Left lobe of liver (tissue), 2 donors: ENCODE measurements around the gene GLYR1. TPM values are rescaled to one million over a fixed set of nuclear protein-coding genes. Genes with fewer than 3 reads are reported as not detected.
"Not testable (repeated sequence)": the region's sequence is repeated elsewhere in the genome, so short reads cannot be mapped to it uniquely, and the experiment has no call there.

Experiments
- ATAC-seq: fragments of 200-7000 bp; cut with Tn5 transposase; one replicate; pipeline ENCODE4 v1.9.1; 2020; ENCODE audit warnings: mild to moderate bottlenecking, moderate library complexity
- DNase-seq: peaks from one replicate; pipeline ENCODE4 v3.0.0-alpha.2; 2020; ENCODE audit warnings: low spot score
- total RNA-seq: library from RNA; stranded (reverse); gene quantifications from one replicate; pipeline ENCODE4 v1.2.1, GENCODE V29; 2021
- donor health status: DM: no; HTN: no; CAD: no; lungs with moderate emphysema.
- donor health status: DM: no; HTN: yes; CAD: no.

GLYR1 gene
- total RNA-seq = 47.1 TPM

DNA sequence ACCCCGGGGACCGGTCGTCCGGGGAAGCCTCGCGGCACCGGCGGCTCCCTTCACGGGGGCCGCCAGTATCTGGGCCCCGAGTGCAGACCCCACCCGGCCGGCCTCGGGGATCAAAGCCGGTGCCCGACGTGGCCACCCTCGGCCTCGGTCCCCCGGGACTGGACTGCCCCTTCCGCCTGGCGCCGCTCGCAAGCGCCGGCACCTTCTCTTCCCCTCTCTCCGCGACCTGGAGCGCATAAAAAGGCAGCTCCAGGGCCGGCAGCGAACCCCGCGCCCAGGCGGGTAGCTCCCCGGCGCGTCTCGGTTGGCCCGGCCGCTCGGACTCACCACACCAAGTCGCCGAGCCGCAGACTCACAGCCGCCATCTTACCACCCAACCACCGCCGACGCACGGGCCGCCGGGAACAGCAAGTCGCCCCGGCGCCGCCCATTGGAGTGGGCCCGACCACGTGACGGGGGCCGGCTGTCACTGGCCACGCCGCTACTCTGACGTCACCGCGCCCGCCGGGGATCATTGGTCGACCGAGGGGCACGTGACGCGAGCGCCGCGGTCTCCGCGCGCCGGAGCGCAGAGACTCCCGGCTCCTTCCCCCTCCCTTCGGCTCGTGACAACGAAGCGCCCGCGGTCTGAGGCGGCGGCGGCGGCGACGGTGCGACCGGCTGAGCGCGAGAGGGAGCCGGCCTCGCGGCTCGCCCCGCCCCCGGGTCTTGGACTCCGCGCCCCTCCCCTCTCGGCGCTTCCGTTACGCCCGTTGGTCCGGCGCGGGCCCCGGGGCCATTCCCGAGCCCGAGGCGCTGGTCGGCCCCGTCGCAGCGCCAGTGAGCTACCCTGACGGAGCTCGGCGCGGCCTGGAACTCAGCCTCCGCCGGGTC, at the start of gene GLYR1, which contains the start of gene UBN1:
Gene GLYR1 (minus strand): TSS at position 388 of the 873 bp plus-strand sequence. CDS start 23 bp downstream, at position 365.
Gene UBN1 (plus strand): TSS at position 581 of the 873 bp plus-strand sequence. CDS start 5,437 bp downstream, outside the sequence.
- peak; percentile 89 for ATAC-seq
- peak; percentile 99 for DNase-seq

DNA sequence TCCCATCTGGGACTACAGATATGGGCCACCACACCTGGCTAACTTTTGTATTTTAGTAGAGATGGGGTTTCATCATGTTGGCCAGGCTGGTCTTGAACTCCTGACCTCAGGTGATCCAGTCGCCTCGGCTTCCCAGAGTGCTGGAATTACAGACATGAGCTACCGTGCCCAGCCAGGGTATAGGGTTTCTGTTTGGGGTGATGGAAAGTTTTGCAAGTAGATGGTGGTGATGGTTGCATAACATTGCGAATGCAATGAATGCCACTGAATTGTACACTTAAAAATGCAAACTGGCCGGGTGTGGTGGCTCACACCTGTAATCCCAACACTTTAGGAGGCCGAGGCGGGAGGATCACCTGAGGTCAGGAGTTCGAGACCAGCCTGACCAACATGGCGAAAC, 49.7 kb upstream of the GLYR1 start:
- not testable (repeated sequence) for ATAC-seq, DNase-seq

DNA sequence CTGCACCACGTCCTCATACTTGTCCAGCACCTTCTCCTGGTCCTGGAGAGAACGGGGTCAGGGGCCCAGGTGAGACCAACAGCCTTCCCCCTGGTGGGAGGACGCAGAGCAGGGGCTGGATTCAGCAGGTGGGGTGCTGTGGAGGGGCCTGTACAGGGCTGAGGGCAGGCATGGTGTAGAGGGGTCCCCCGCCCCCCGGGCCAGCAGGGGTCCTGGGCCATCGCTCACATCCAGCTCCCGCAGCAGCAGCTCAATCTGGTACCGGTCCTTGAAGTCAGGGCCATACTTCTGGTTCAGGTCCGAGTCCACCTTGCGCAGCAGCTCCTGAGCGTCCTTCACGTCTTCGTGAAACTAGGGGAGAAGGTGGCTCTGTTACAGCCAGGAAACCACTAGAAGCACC, 48.3 kb upstream of the GLYR1 start:
- DNase-seq = no peak
- no peak for ATAC-seq

DNA sequence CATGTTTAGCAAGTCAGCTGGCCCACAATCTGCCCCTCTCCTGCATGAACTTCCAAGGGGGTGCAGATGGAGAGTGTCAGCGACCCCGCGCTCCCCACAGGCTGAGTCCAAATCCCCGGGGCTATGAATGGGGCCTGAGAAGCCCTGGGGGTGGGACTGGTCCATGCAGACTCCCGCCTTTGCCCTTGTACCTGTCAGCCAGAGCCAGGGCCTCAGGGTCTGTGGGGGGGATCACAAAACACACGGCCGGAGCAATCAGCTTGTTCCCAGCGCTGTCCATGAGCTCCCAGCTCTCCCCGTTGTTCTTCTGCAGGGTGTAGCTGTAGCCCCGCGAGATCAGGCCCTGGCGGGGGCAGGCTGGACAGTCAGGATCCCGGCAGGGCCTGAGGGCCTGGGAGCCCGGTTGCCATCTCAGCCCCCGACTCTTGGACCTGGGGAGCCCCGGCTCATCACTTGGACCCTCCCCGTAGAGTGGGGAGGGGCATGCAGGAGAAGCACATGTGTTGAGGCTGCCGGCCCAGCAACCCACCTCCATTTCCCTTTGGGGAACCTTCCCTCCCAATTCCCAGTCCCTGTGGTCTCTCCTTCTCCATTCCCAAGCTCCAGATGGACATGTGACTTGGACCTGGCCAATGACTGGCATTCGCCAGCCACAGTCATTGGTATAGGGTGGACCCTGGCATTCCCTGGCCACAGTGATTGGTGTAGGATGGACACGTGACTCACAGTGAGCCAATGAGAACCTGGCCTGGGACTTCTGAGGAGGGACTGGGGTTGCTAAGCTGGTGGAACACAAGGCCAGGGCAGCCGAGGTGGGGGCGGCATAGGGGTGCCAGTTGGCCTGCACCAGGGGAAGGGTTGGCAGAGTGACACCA, 47.4 kb upstream of the GLYR1 start:
- ATAC-seq (no peak), DNase-seq (no peak)

DNA sequence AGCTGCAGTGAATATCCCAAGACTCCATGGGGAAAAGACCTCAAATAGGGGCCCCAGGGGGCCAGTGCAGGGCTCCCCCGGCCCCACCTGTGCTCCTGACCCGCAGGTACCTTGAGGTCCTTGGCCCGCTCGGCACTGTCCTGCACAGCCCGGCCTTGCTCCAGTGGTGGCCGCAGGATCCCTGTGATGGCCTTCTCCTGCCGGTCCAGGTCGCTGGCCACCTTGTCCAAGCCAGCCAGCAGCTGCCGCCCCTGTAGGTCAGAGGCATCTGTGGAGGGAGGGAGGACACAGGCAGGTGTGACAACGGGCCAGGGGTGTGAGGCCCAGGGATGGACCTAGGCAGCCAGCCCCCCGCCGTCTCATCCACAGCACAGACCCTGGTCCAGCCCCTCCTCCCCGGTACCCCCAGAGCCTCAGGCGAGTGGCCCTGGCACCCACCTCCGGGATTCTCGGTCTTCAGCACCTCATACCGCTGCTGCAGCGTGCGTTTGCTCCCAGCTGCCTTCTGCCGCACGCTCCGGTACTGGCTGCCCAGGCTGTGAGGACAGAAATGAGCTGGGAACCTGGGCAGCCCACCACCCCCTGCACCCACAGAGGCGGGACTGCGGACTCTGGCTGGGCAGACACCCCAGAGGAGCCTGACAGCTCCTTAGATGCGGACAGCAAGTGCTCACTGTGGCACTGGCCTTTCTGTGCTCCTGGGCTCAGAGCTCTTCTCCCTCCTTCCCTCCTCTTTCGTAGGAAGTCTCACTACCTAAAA, 46.2 kb upstream of the GLYR1 start:
- no peak for DNase-seq
- no peak for ATAC-seq

DNA sequence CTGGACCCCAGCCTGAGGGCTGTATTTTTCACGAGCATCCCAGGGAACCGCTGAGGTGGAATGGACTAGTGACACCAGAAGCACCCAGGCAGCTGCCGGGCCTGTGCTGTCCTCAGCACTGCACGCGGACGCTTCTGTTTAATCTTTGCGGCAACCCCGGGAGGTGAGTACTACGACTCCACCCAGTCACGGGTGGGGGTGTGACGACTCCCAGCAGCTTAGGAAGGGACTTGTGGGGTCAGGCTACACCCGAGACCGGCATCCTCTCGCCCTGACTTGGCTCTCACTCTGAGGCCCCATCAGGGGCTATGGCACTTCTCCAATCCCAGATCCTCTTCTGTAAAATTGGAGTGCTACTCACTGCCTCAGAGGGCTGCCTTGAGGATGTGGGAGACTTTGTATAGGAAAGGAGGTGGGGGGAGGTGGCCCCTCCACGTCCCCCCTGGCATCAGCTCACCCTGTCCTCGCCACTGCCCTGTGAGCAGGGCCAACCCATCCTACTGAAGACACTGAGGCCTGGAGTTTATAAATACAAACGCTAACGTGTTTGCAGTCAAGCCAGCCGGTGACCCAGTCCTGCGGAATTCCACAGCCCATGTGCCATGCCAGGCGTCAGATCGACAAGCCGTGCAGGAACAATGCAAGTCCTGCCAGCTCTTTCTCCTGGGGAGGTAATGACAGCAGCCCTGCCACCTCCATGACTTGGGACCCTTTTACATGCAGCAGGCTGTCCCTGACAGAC, 45.4 kb upstream of the GLYR1 start:
- DNase-seq (no peak), ATAC-seq (no peak)

DNA sequence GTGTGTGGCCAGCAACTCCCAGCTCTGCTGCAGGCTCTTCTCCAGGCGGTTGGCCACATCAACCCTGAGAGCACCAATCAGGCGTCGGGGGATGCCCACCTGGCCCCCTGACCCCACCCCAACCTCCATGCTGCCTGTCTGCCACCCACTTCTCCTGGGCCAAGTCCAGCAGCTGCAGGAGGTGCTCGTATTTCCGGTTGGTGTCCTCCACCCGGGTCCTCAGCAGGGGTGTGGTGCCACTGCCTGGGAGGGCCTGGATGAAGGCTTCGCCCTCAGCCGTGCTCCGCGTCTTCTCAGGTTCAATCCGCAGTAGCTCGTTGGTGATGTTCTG, 44.8 kb upstream of the GLYR1 start:
- DNase-seq (no peak), ATAC-seq (no peak)

DNA sequence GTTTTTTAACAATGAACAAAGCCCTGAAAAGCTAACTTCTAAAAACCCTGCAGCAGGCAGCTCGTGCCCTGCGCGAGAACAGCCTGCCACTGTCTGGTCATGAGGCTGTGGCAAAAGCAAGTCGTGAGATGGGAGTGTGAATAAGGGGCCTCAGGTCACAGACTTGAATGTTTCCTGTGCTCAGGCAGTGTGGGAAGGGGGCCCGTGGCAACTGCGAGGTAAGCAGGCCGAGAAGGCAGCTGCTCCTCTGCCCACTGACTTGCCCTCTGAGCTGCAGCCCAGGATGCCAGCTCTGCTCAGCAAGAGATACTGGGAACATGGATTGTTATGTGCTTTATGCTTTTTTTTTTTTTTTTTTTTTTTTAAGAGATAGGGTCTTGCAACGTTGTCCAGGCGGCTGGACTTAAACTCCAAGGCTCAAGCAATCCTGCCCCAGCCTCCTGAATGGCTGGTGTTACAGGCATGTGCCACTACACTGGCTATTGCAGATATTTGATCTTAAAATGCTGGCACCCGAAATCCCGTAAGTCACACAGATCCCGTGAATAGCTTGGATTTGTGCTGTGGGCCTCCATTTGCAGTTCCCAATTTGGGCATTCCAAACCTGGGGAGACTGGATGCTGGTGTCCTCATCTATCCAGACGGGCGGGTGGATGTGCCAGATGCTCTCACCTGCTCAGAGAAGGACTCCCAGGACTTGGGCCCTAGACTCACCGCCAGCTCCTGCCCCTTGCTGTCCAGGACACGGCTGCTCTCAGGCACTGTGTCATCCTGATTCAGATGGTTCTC, 44.2 kb upstream of the GLYR1 start:
- ATAC-seq = no peak
- no peak for DNase-seq

DNA sequence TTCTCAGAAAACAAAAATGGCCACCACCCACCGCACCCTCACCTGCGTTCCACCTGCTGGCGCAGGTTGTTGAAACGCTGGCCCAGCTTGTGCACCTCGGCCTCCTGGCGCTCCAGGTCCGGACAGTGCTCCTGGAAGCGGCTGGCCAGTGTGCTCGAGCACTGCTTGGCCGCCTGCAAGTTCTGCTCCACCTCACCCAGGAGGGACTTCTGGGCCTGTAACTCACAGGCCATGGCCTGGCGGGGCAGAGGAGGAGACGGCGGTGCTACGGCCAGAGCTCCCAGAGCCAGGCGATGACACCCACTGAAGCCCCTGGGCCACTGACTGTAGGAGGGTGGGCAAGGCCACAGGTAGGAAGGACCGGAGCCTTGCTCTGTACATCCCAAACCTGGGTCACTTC, 43.6 kb upstream of the GLYR1 start:
- no peak for ATAC-seq
- no peak for DNase-seq

DNA sequence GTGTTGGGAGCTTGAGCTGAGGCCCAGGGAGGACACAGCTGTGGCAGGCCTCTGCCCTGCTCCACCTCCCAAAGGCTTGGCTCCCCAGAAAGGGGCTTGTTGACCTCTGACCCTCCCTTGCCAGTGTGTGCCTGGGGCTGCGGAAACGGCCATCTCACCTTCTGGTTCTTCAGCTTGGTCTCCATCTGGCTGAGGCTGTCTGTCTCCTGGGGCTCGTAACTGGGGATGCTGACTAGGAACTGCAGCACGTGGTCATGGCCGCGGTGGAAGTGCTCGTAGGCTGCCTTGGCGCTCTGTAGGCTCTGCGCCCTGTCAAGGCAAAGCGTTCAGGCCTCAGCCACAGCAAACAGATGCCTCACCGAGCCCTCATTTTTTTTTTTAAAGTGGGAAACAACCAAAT, 42.9 kb upstream of the GLYR1 start:
- DNase-seq = no peak
- no peak for ATAC-seq

DNA sequence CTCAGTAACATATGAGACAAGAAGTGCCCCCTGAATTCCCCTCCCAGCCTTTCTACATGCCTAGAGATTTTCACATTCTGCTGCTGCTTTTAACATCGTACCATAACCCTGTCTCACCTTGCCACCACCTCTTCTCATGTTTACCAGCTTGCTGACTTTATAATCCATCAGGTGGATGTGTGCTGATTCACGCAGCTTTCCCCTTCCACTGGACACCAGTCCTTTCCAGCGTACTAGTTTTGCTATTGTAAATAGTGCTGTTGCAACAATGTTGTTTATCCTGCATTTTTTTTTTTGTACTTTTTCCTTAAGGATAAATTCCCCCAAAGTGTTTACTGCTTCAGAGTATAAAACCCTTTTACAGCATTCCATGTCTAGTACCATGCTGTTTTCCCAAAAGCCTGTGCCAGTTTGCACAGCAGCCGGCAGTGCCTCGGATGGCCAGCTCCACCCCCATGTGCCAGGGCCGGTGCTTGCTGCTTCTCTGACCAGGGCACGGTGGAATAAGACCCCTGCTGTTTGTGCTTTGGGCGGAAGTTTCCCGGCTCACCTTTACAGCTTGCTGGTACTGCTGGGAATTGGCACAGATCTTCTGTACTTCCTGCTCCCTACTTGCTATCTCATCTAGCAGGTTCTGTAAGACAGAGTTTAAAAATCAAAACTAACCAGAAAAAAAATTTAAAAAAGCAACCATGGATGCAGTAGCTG, 41.5 kb upstream of the GLYR1 start:
- no peak for DNase-seq
- peak; percentile 7 for ATAC-seq

DNA sequence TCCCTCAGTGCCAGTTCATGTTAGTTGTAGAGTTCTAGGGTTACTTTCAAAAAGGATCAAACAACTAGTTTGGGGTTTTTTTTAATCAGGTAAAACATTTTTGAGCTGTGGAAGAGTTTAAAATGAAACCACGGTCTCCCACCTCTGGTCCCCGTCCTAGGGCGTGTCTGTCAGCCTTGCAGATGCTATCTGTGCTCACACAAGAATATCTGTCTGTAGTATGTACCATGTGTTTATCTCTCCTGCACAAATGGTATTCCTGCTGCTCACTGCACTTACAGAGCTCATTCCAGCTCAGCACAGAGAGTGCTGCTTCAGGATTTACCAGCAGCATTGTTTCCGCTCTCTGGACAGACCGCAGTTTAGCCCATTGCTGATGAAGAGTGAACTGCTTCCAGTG, 39.1 kb upstream of the GLYR1 start:
- ATAC-seq (no peak), DNase-seq (no peak)

DNA sequence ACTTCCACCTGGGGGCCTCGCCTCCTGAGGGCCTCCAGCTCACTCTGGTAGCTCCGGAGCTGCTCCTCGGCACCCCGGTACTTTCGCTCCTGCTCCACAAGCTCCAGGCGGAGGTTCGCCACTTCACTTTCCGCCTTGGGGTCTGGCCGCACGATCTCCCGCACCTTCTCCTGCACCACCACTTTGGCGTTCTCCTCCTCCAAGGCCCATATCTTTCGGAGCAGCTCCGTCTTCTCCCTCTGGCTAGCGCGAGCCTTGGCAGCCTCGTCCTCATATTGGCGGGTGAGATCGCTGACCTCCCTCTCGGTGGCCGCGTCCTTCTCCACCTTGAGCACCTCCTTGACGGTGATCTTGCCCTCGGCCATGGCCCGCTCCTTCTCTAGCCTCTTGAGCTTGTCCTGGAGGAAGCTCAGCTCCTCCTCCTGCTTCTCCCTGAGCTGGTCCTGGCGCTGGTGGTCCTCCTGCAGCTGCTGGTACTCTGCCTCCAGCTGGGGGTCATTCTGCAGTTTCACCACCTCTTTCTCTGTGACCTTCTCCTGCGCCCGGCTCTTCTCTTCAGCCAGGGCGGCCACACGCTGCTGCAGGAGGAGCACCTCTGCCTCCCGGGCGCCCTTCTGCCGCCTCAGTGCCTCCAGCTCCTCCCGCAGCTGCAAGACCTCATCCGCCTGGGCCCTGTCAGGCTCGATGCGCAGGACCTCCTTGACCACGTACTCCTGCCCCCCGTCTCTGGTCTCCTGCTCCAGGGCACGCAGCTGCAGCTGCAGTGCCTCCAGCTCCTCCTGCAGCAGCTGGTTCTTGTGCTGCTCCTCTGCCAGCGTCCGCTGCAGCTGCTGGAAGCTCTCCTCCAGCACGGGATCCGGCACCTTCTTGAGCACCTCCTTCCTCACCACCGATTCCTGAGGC, 38.1 kb upstream of the GLYR1 start:
- DNase-seq = no peak

DNA sequence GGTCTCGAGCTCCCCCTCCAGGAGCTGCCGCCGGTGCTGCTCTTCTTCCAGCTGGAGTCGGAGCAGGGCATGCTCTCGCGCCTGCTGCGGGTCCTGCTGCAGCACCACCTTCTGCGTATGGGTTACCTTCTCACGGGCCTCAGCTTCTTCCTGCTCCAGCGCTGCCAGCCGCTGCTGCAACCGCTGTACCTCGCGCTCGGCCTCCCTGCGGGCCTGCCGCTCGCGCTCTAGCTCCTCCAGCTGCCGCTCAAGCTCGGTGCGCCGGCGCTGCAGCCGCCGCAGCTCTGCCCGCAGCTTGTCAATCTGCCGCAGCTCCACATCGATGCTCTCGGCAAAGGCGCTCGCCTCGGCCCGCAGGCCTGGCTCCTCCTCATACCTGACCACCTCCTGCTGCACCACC, 37.1 kb upstream of the GLYR1 start:
- DNase-seq (no peak), ATAC-seq (no peak)

More for the DNA sequence above, 38.1 kb upstream of the GLYR1 start:
- no peak for ATAC-seq

DNA sequence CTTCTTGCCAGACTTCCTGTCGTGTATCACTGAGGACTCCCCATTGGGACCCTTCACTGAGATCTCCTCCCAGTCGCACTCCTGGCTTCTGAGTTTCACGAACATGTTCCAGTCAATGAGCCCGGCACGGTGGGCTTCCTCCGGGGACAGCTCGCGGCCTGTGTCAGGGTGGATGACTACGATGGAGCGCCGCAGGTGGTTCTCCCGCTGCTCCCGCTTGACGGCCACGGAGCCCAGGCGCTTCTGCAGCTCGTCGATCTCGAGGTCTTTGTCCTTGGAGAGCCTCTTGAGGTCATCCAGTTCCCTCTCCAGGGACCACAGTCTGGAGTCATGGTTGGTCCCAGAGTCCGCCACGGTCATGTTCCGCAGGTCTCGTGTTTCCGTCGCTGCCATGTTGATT, 36.4 kb upstream of the GLYR1 start:
- no peak for ATAC-seq
- no peak for DNase-seq

DNA sequence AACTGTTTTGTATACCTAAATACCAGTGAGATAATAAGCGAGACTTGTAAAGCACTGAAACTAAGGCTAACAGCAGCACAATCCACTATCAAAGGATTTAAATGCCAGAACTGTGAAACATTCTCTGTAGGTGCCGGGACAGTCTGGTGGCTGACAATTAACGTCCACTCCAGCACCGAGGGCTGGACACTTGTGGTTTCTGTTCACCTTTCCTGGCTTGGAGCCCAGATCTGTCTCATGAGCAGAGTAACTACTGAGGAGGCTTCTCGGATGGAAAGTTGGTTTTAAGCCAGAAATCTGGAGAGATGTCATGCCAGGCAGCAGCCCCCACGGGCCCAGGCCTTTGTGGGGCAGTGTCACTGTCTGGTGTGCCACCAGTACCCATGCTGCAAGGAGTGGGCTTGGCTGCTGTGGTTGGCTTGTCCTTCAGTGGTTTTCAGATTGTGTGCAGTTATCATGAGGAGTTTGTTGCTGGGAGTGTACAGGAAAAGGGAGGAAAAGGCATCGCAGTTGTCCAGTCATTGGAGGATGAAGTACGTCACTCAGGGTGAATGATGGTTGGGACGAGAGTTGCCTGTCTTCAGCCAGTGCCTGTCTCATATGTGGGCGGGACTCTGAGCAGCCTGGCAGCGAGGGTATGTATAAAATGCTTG, 35.7 kb upstream of the GLYR1 start:
- DNase-seq = peak; percentile 63
- ATAC-seq = peak; percentile 70

DNA sequence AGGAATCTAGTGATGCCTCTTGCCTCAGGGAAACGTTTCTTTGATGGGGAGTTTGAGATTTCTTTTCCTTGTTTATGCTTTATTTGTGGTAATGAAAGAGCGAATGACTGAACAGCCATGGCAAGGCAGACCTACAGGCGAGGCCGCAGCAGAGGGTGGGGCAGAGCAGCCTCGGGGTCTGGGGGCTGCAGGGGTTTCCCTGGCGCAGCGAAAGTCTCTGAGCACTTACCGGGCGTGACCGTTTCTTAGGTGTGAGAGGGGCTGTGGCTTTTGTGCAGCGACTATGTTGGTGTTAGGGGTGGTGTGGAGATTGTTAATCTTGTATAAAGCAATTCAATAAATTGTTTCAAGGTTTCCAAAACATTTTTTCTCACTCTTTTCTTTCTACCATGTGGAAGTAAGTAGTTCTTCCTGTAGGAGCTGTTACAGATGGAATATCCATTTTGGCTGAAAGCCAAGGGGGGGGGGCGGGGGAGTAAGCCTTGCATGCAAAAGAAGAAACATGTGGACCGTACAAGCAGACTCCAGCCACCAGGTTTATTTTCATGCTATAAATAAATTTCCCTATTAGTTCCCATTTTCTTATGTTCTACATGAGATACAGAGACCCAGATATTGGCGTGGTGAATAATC, 35.0 kb upstream of the GLYR1 start:
- peak; percentile 5 for ATAC-seq
- no peak for DNase-seq
